Cardiac muscle cell (in vitro differentiated cells and primary cell): ENCODE measurements around the gene JAML. TPM values are rescaled to one million over a fixed set of nuclear protein-coding genes. Genes with fewer than 3 reads are reported as not detected.

ENCODE experiments used
- DNase-seq, 2 donors: peaks; one replicate each; pipeline versions ENCODE4 v3.0.0 to v3.0.0-alpha.2; 2010 to 2017; ENCODE audit warnings: low read depth in 1 of 2, low spot score in 1 of 2
- H3K27ac ChIP-seq: fragments of 200-600 bp; sonication (generic); 2 replicates; pipeline ENCODE4 v1.5.1; 2016
- H3K27me3 ChIP-seq: fragments of 200-600 bp; sonication (generic); 2 replicates; pipeline ENCODE4 v1.6.0; 2016; ENCODE audit warnings: control low read depth
- H3K36me3 ChIP-seq: fragments of 200-600 bp; sonication (generic); 2 replicates; pipeline ENCODE4 v1.5.1; 2016; ENCODE audit warnings: control low read depth
- H3K4me1 ChIP-seq: fragments of 200-600 bp; sonication (generic); 2 replicates; pipeline ENCODE4 v1.8.1; 2017; ENCODE audit warnings: low read depth, mild to moderate bottlenecking, mixed run types
- H3K4me3 ChIP-seq: fragments of 200-600 bp; sonication (generic); 2 replicates; pipeline ENCODE4 v1.5.1; 2016; ENCODE audit warnings: mild to moderate bottlenecking
- H3K9me3 ChIP-seq: fragments of 200-600 bp; sonication (generic); 2 replicates; pipeline ENCODE4 v1.5.1; 2017; ENCODE audit warnings: low read depth, mild to moderate bottlenecking, control low read depth
- CTCF ChIP-seq: IDR thresholded peaks from 2 replicates; pipeline ENCODE4 v1.5.1; 2012; ENCODE audit warnings: low read depth, mild to moderate bottlenecking, low read length
- polyA plus RNA-seq: library from polyadenylated mRNA; unstranded; fragments of >200 nt; fragmentation: Nextera tagmentation; extraction: Ambion mirVana; gene quantifications from 2 replicates; pipeline ENCODE4 v1.2.1, GENCODE V29; 2016
- total RNA-seq: library from RNA; depleted of rRNA; stranded (reverse); fragments of >200 nt; gene quantifications from 2 replicates; pipeline ENCODE4 v1.2.3, GENCODE V29; 2016

JAML gene
- total and polyA plus RNA-seq, 2 experiments from 2014 or later: not detected

GRCh38 chr11:118258410-118258809 is 33.6 kb upstream of the JAML start:
- H3K27me3 ChIP-seq: peaks cover 82% of the 10 kb centered on the region

GRCh38 chr11:118252688-118253087 is 27.9 kb upstream of the JAML start:
- no peaks in the 10 kb centered on the region for H3K36me3 ChIP-seq
- peak overlapping the region; percentile 57 for H3K4me3 ChIP-seq
- H3K4me1 ChIP-seq: no peaks in the 10 kb centered on the region
- no peak overlapping the region for H3K27ac ChIP-seq
- H3K9me3 ChIP-seq: no peaks in the 10 kb centered on the region
- H3K27me3 ChIP-seq: peaks cover 81% of the 10 kb centered on the region
- no peak for TF ChIP-seq CTCF
- DNase-seq: no peak

More at GRCh38 chr11:118258410-118258809, 33.6 kb upstream of the JAML start:
- H3K27ac ChIP-seq: no peak overlapping the region
- no peaks in the 10 kb centered on the region for H3K9me3 ChIP-seq
- DNase-seq: no peak
- H3K4me3 ChIP-seq: no peak overlapping the region
- TF ChIP-seq CTCF: peak; percentile 13
- H3K36me3 ChIP-seq: no peaks in the 10 kb centered on the region
- no peaks in the 10 kb centered on the region for H3K4me1 ChIP-seq

GRCh38 chr11:118251858-118252652 is 27.2 kb upstream of the JAML start, which contains the start of gene MPZL3:
Gene MPZL3 (minus strand): TSS chr11:118252365. CDS start chr11:118252294, 71 bp downstream.
- Histone ChIP-seq H3K27me3 (peaks cover 81% of the 10 kb centered on the region), H3K4me3 (peak within 1 kb of the TSS; percentile 57), H3K4me1 (no peaks in the 10 kb centered on the region), H3K9me3 (no peaks in the 10 kb centered on the region), H3K36me3 (no peaks in the 10 kb centered on the region), H3K27ac (peak within 1 kb of the TSS; percentile 44)
- TF ChIP-seq CTCF: no peak
- DNase-seq: peak; percentile 66 to 79

GRCh38 chr11:118247041-118247440 is 22.2 kb upstream of the JAML start:
- no peak for TF ChIP-seq CTCF
- H3K36me3 ChIP-seq: no peaks in the 10 kb centered on the region
- H3K27me3 ChIP-seq: peaks cover 85% of the 10 kb centered on the region
- H3K27ac ChIP-seq: no peak overlapping the region
- H3K9me3 ChIP-seq: no peaks in the 10 kb centered on the region
- H3K4me1 ChIP-seq: no peaks in the 10 kb centered on the region
- DNase-seq: no peak
- no peak overlapping the region for H3K4me3 ChIP-seq

- Histone ChIP-seq H3K4me1 (no peaks in the 10 kb centered on the region), H3K27ac (no peak overlapping the region), H3K27me3 (peaks cover 86% of the 10 kb centered on the region), H3K36me3 (no peaks in the 10 kb centered on the region), H3K9me3 (no peaks in the 10 kb centered on the region), H3K4me3 (no peak overlapping the region)
- DNase-seq: no peak
- no peak for TF ChIP-seq CTCF
Observed at GRCh38 chr11:118245936-118246562, 21.2 kb upstream of the JAML start.
